HG03159 (cell line): ENCODE data around the gene ABCC4.
"Not testable (repeated sequence)": the region's sequence is repeated elsewhere in the genome, so short reads cannot be mapped to it uniquely, and the experiment has no call there.

Source experiments
- ATAC-seq: cut with Tn5 transposase; IDR thresholded peaks from one replicate; pipeline ENCODE4 v1.9.1; 2021; ENCODE audit warnings: mild to moderate bottlenecking, moderate library complexity; ENCODE audit not compliant: unreplicated experiment

ABCC4 gene

GRCh38 chr13:95199896-95200295 lies 101.4 kb downstream of the ABCC4 start:
- no peak for ATAC-seq

- ATAC-seq, result not testable (repeated sequence)
Measured at GRCh38 chr13:95198606-95199005, 102.6 kb downstream of the ABCC4 start.

- ATAC-seq, result no peak
Measured at GRCh38 chr13:95197548-95197947, 103.7 kb downstream of the ABCC4 start.

- ATAC-seq, result no peak
Measured at GRCh38 chr13:95195146-95195545, 106.1 kb downstream of the ABCC4 start.

- ATAC-seq, result no peak
Measured at GRCh38 chr13:95193509-95194230, 107.6 kb downstream of the ABCC4 start.

GRCh38 chr13:95192998-95193397 lies 108.3 kb downstream of the ABCC4 start:
- no peak for ATAC-seq

- not testable (repeated sequence) for ATAC-seq
Measured at GRCh38 chr13:95192564-95192945, 108.7 kb downstream of the ABCC4 start.

GRCh38 chr13:95191821-95192563 lies 109.3 kb downstream of the ABCC4 start:
- ATAC-seq, result peak; percentile 91

GRCh38 chr13:95188128-95188527 lies 113.1 kb downstream of the ABCC4 start:
- no peak for ATAC-seq

- ATAC-seq, result no peak
Measured at GRCh38 chr13:95185851-95186250, 115.4 kb downstream of the ABCC4 start.

- ATAC-seq, result no peak
Measured at GRCh38 chr13:95185311-95185710, 115.9 kb downstream of the ABCC4 start.

GRCh38 chr13:95184317-95184716 lies 116.9 kb downstream of the ABCC4 start:
- no peak for ATAC-seq

- no peak for ATAC-seq
Measured at GRCh38 chr13:95182570-95183265, 118.5 kb downstream of the ABCC4 start.

- ATAC-seq, result peak; percentile 73
Measured at GRCh38 chr13:95181586-95181985, 119.7 kb downstream of the ABCC4 start.

GRCh38 chr13:95180513-95181245 lies 120.6 kb downstream of the ABCC4 start:
- ATAC-seq, result peak; percentile 2

GRCh38 chr13:95176611-95177259 lies 124.5 kb downstream of the ABCC4 start:
- no peak for ATAC-seq

GRCh38 chr13:95174517-95174916 lies 126.7 kb downstream of the ABCC4 start:
- ATAC-seq, result no peak

GRCh38 chr13:95168191-95168590 lies 133.1 kb downstream of the ABCC4 start:
- no peak for ATAC-seq

- not testable (repeated sequence) for ATAC-seq
Measured at GRCh38 chr13:95167003-95167402, 134.2 kb downstream of the ABCC4 start.

GRCh38 chr13:95164830-95165229 lies 136.4 kb downstream of the ABCC4 start:
- no peak for ATAC-seq
